ENCODE measurements around the gene MYO18A.

DNA sequence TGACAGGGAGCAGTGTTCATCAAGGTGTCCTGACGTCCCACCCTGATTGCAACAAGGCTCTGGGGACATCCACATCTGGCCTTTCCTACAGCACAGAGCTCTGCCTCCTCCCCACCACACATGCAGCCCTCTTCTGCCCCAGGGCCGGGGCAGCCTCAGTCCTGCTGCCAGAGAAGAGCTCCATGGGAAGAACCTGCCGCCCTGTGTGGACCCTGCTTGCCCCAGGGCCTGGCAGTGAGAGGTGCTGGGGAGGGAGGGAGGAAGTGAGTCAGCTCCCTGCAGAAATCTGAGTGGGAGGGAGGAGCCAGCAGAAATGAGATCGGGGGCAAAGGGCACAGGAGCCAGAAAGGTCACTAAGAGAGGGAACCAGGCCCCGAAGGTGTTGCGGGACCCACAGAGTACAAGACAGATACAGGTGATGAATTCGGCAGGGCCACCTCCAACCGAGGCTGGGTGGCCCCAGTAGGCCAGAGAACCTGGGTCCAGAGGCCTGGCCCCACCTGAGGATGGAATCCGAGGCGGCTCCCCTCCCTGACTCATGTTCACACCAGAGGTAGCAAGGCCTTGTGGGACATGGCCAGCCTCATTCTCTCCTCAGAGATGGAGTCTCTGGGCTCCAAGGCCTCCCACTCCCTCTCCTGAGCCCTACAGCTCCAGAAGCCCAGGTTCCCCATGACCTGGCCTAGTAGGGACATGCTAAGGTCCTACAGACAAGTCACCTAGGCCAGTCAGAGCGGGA, 24.8 kb downstream of the MYO18A start:
- TF ChIP-seq CTCF (IDR thresholded peaks at IDR 0.05) (no peak), ZFX (IDR thresholded peaks at IDR 0.05; ENCODE audit: borderline replicate concordance) (no peak)

Data from 22Rv1 (cell line).